Bone marrow (tissue), 2 donors: ENCODE data around the gene EDEM3.
"Not testable (repeated sequence)": the region's sequence is repeated elsewhere in the genome, so short reads cannot be mapped to it uniquely, and the experiment has no call there.

Experiments used
- DNase-seq, 2 donors: peaks; one replicate each; lab custom pipeline; 2025; lab: John Stamatoyannopoulos, UW

Gene EDEM3

DNA sequence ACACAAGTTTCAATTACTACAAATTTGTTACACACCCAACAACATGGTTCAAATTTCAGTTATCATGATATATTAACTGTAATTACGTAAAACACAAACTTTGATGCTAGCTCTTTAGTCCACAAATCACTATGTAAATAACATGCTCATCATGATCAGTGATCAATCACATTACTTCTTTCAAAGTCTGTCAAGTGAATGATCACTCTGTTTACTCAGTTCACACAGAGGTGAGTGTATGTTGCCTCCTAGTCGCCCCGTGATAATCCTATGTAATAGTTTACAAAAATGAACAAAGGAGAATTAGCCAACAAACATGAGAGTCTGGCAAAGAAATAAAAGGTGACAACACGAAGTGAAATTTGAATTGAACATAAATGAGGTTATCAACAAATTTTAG, 14.3 kb downstream of the EDEM3 start:
- DNase-seq, result no peak

DNA sequence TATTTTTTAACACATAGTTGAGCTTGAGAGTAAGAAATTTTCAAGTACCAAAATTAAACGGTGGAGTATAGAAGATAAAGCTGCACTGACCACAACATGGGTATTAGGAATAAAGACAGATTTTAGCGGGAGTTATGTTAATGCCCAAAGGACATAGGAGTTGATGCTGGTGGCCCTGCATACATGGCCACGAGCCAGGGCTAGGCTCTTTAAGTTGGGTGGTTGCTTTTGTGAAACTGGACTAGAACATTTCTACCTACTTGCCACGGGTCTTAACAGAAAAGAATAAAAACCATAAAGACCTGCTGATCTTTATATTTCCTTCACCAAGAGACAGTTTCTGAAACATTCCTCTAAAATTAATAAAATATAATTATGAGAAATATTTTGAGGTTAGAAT, 14.9 kb downstream of the EDEM3 start:
- no peak for DNase-seq

DNA sequence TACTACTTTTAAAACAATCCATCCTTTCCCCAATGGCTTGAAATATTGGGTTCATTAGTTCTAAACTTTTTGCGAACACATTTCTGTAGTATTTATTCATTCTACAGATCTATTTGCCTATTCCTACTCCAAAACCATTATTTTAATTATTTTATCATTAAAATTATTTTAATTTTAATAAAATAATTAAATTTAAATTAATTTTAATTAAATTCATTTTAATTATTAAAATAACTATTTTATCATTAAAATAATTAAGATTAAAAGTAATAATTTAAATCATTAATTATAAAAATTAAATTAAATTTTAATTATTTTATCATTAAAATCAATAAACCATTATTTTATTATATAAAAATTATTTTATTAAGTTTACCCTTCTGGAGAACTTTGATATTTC, 15.6 kb downstream of the EDEM3 start:
- DNase-seq, result no peak

DNA sequence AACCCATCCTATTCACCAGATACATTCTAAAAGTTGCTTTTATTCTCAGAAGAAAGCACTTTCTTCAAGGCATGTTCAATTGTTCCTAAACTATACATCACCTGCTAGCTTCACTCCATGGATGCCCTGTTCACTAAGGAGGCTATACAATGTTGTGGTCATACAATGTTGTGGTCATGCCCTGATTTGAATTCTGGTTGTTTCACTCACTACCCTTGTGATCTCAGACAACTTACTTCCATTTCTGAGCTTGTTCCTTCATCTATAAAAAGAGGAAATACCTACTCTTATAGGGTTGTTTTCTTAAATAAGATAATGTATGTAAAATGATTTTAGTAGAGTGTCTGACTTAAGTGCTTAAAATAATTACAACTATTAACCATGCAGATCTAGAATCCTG, 19.7 kb downstream of the EDEM3 start:
- DNase-seq, result no peak

DNA sequence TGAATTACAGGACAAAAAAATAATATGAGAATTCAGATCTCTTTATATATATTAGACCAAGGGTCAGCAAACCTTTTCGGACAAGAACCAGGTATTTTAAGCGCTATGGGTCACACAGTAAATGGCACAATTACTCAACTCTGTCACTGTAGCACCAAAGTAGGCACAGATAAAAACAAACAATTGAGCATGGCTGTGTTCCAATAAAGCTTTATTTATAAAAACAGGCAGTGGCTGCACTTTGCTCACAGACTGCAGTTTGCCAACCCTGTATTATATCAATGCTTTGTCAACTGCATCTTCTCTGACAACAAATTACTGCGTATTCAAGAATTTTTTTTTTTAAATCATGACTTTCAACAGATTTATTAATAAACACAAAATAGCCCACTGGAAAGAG, 29.8 kb downstream of the EDEM3 start:
- DNase-seq, result no peak

DNA sequence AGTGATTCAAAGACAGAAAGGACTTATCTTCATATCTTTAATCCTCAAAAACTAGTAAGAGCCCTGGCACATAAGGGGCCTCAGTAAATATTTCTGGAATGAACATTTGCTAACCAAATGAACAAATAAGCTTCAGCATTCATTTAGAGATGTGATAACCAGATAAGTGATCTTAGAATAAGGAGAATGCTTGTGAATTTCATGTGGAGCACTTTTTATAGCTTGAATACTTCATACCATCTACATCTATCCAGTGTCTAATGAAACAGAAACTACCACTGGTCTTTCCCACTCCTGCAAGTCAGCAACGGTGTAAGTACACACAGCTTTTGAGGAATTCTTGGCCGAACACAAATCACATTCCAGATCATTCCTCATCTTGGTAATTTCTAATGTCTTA, 38.5 kb downstream of the EDEM3 start:
- DNase-seq, result no peak

DNA sequence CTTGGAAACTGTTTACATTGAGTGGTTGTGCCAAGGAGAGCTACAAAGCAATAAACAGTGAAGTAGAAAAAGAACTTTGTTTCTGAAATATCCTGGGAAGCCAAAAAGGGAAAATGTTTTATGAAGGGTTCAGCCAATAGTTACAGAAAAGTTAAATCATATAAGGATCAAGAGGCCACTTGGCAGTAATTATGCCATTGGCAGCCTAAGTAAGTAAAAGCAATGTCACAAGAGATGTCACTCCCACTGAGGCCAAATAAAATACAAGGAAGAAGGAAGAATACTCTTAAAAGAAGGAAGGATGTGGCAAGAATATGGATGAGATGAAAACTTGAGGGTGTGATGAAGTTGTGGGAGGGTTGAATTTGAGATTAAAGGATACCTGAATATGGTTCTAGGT, 45.2 kb downstream of the EDEM3 start:
- DNase-seq, result no peak

DNA sequence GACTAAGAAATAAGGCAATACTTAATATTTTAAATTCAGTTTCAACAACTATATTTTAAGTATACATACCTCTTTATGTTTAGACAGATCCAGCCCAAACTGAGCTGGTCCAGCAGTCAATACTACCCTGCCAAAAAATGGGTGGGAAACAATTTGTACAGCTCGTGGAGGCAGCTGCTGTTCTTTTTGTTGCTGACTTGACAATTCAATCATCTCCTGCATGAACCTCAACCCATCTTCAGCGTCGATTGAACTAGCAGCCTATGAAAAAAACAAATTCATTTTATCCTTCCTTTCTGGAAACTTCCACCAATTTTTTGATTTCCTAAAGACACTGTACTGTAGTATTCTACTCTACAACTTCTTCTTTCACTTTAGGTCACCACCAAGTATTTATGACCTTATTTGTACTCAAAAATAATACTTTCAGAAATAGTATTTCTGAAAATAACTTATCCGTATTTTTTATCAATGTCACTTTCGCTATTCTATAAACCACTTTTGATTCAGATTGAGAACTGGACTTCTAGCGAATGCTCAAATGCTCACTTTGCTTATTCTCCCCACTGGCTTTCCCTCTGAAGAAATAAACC, 46.5 kb downstream of the EDEM3 start:
- DNase-seq, result no peak

DNA sequence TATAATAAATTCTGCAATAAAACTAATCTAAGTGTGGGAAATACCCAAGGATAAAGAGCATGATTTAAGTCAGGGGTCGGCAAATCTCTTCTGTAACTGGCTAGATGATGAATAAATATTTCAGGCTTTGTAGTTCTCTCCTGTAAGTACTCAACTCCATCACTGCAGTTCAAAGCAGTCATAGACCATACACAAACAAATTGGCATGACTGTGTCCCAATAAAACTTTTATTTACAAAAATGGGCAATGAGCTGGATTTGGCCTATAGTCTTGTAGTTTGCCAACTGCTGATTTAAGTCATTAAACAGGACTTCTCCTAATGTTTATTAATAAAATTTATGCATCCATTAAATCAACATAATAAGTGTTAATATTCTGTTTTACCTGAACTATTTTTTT, 49.4 kb downstream of the EDEM3 start:
- no peak for DNase-seq

DNA sequence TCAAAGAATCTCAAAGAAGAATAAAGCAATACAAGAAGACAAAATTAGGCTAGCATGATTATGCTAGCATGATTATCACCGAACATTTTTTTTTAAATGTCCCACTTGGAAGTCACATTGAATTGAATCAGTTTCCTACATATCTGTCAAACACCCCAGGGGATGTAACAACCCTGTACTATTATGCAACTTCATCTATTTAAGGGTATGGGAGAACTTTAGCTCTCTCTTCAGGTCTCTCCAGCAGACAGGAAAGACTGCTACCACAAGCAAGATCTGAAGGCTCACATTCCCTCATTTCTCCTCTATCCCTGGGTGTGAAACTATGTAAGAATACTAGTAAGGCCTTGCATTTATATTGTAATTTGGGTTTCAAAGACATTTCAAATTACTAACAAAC, 52.8 kb downstream of the EDEM3 start:
- DNase-seq, result no peak

DNA sequence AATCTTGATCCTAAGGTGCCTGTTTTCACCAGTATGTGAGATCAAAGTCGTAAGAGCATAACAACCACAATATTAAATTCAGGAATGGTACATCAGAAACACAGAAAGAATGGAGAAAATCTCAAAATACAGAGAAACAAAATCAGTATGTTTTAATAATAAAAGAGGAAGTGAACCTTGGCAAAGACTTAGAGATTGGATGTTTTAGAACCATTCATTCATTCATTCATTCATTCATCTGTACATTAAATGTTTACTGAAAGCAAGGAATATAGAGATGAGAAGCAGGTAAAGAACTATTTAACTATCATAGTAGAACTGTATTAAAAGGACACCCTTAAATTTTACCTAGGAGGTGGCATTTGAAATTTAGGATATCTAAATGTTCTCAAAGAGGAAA, 55.7 kb downstream of the EDEM3 start:
- no peak for DNase-seq

DNA sequence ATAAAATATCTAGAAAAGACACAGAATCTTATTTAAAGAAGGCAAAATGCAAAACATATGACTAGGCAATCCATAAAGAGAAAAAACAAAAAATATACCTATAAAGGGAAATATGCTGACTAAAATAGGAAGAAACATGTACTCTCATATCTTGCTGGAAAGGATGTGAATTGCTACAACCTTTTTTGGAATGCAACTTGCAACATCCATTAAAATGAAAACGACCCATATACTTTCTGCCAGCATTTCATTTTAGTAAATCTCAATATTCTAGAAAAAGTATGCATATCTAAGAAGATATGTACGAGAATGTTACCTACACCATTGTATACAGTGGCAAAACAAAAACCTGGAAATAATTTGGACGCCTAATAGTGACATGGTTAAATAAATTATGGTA, 56.6 kb downstream of the EDEM3 start:
- DNase-seq, result no peak

DNA sequence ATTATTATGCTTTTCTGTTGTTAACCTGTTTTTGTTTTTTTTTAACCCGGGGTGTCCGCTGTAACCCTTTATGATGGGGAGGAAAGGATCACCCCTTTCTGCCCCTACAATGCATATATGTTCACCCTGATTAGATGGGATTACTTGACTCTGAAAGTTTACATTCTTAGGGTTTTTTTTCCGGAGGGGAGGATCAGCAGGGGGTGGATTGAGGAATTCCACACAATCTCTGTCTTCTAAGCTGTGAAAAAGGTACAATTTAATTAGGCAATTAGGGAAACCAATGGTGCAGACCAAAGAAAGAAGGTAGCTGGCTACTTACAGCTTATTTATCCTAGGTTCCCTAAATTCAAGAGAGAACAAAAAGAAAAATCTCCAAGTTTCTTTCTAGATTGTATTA, 58.3 kb downstream of the EDEM3 start:
- DNase-seq, result no peak

DNA sequence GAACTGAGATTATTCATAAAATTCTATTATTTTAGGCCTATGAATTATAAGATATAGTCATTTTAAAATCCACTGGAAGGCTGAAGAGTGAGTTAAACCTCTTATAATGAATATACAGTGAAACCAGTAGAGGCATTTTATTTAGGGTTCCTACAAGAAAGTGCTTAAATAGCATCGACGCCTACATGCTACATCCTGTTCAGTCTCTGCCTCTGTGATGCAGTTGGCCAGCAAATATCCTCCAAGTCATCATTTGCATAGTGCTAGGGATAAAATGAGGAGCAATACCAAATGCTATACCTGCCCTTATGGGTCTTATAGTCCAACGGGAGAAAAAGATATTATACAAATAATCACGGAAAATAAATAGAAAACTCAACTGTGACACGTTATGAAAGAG, 59.6 kb downstream of the EDEM3 start:
- no peak for DNase-seq

DNA sequence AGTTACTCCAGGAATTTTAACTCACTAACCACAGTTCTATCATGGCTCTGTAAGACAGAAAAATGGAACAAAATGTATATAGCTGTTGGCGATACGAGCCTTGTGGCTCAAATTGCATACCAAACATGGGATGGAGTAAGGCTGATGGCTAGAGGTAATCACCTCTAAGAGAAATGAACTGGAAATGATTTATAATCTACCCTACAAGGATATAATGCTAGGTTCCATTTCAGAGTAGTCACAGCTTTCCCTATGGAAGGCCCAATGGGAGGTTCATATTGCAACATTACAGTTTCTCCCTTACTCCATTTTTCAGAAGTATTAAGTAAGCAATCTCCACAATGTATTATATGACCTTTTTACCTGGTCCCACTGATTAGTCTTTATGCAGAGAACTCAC, 61.6 kb downstream of the EDEM3 start:
- DNase-seq, result no peak

DNA sequence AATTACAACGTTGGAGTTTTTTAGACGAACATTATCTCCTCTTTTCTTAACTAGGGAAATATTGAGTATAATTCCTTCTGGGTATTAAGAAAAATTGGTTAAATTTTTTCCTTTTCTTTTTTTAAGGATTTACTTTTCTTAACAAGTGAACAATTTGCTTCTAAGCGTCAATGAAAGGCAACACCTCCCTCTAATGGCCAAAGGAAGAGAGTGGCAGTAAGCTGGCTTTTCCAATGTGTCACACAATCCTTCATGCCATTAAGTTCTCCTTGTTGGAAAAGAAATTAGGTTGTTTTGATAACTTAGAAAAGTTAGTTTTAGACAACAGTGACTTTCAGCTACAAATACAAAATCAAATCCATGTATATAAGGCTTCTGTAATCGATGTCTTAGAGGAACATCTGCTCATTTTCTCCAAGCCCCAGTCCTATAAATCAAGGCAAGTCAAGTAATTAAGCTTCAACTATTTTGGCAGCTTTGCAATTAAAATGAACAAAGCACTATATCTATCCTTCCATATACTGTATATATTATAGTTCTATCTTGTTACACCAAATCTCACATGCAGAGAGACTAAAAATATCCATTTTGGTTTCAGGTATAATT, 62.8 kb downstream of the EDEM3 start:
- peak in 1 of 2 donors; percentile 9 for DNase-seq

DNA sequence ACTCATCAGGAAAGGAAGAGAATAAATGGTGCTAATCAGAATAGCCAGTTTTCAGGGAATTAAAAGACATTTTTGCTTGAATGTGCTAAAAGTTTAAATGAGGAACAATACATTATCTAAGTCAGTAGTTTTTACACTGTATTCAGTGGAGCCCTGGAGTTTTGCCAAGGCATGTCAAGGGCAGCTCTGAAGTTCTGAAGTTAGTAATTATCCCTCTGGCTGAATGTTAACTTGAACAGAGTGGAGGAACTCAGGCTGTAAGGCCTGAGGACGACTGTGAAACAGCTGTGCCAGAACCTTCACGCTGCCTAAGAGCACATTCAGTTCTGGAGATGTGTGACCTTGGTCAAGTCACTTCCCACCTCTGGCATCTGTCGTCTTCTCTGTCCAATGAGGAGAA, 68.1 kb downstream of the EDEM3 start:
- DNase-seq, result no peak

DNA sequence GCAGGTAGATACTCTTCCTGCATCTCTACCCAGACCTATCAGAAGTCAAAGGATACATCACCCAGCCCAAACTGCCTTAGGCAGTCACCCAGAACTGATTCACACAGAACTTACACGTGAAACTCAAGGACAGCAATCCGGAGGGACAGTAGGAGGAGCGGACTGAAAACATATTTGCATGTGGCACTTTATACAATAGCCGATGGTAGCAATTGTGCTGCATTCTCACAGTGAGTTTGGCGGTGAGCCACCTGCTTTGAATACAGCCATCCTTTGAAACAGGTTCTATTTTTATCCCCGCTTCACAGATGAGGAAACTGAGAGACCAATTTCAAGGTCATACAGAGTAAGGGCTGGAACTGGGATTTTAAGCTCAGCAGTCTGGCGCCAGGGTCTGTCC, 69.5 kb downstream of the EDEM3 start:
- DNase-seq, result no peak

DNA sequence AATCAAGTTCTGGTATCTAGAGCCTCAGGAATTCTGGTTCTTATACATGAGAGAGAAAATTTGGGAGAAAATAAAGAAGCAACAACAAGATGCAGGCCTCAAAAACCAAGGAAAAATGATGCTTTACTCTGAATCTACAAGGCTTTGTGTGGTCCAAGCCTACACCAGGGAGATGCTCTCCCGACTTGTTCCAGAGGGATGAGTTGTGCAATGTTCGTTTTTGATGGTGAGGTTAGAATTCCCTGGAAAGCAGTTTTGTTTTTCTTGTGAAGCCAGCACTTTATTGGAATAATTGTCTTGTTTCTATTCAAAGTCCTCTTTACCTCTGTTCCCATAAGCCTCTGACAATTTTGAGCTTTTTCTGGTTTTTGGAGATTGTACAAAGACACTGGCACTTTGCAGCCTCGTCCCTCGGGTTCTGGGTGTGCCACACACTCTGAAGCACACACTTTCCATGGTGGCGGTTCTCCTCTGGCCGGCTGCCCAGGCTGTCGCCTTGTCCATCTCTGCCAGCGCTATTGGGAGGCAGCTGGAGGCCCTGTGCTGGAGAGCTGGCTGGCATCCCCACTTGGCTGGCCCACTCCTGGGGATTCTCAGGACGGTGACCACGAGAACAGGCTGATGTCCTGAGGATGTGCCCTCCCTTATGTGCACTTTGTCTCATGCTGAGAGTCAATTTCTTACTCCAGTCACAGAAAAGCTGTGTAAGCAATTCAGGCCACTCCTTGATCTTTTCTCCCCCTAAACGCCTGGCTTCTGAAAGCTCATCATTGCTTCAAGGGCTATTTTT, 70.2 kb downstream of the EDEM3 start:
- no peak for DNase-seq

DNA sequence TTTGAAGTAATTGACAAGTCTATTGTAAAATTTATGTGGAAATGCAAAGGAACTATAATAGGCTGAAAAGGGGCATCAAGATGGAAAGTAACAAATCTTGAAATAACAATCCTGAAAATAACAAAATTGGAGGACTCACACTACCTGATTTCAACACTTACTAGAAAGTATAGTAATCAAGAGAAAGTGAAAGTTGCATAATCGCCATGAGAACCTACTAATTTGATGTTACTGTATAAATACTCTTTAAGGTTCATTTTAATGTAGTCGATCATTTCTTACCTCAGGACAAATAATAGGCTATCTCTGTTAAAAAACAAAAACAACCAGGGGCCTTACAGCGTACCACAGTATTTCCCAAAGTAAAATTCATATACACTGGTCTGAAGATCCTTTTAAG, 71.7 kb downstream of the EDEM3 start:
- no peak for DNase-seq

DNA sequence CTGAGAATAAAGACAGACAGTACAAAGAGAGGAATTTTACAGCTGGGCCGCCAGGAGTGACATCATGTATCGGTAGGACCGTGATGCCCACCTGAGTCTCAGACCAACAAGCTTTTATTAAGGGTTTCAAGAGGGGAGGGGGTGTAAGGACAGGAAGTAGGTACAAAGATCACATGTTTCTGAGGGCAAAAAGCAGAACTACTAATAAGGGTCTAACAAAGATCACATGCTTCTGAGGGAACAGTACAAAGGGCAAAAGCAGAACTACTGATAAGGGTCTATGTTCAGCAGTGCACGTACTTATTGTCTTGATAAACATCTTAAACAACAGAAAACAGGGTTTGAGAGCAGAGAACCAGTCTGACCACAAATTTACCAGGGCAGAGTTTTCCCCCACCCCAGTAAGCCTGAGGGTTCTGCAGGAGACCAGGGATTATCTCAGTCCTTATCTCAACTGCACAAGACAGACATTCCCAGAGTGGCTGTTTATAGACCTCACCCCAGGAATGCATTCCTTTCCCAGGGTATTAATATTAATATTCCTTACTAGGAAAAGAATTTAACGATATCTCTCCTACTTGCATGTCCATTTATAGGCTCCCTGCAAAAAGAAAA, 73.9 kb downstream of the EDEM3 start:
- not testable (repeated sequence) for DNase-seq

DNA sequence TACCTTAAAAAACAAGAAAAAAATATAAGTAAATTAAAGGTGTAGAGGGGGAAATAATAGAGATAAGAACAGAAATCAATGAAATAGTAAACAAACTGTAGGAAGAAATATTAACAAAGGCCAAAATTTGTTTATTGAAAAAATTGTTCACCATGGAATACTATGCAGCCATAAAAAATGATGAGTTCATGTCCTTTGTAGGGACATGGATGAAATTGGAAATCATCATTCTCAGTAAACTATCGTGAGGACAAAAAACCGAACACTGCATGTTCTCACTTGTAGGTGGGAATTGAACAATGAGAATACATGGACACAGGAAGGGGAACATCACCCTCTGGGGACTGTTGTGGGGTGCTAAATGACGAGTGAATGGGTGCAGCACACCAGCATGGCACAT, 75.2 kb downstream of the EDEM3 start:
- not testable (repeated sequence) for DNase-seq

DNA sequence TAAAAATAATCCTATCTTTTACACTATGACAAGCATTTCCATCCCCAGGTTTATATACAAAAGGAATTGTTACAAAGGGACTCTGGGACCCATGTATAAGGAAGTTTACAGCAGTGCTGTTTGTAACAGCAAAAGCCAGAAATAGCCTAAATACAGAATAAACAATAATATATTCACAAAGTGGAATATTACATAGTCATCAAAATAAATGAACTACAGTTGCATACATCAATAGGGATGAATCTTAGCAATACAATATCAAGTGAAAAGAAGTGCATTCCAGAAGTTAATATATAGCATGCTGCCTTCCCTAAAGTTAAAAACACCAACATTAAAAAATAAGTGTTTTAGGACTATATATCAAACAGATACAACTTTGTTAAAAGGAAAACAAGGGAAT, 77.3 kb downstream of the EDEM3 start:
- DNase-seq, result no peak
